H9 (cell line): Measurements from ENCODE around the gene CORO7. TPM values are rescaled to one million over a fixed set of nuclear protein-coding genes. Genes with fewer than 3 reads are reported as not detected.

Experiments
- DNase-seq: peaks from one replicate; pipeline ENCODE4 v3.0.0-alpha.2; 2017
- H2AFZ ChIP-seq: one replicate; pipeline ENCODE4 v1.6.1; 2013; ENCODE audit warnings: mild to moderate bottlenecking, low read length, control low read depth, moderate library complexity
- H2AK5ac ChIP-seq: 2 replicates; pipeline ENCODE4 v1.6.1; 2013; ENCODE audit warnings: low read length, control low read depth, mixed read lengths; ENCODE audit not compliant: insufficient read length
- H2BK120ac ChIP-seq: one replicate; pipeline ENCODE4 v1.6.1; 2013; ENCODE audit warnings: low read depth, mild to moderate bottlenecking, low read length, control low read depth, inconsistent platforms; ENCODE audit not compliant: poor library complexity, severe bottlenecking
- H2BK12ac ChIP-seq: 2 replicates; pipeline ENCODE4 v1.6.1; 2013; ENCODE audit warnings: low read length, control low read depth, mixed read lengths, low read depth; ENCODE audit not compliant: insufficient read length
- H2BK15ac ChIP-seq: 2 replicates; pipeline ENCODE4 v1.6.1; 2013; ENCODE audit warnings: low read depth, low read length, control low read depth
- H2BK20ac ChIP-seq: one replicate; pipeline ENCODE4 v1.6.1; 2013; ENCODE audit warnings: low read depth, mild to moderate bottlenecking, low read length, control low read depth, inconsistent platforms; ENCODE audit not compliant: poor library complexity, severe bottlenecking
- H2BK5ac ChIP-seq: 2 replicates; pipeline ENCODE4 v1.6.1; 2013; ENCODE audit warnings: low read length, control low read depth, mixed read lengths; ENCODE audit not compliant: insufficient read length
- H3K14ac ChIP-seq: 2 replicates; pipeline ENCODE4 v1.6.1; 2013; ENCODE audit warnings: low read length, control low read depth; ENCODE audit not compliant: insufficient read depth
- H3K18ac ChIP-seq: 2 replicates; pipeline ENCODE4 v1.6.1; 2013; ENCODE audit warnings: low read depth, mild to moderate bottlenecking, mixed read lengths, low read length, control low read depth; ENCODE audit not compliant: insufficient read length
- H3K23ac ChIP-seq: 2 replicates; pipeline ENCODE4 v1.6.1; 2013; ENCODE audit warnings: low read length, control low read depth, mixed read lengths, low read depth; ENCODE audit not compliant: insufficient read length
- H3K23me2 ChIP-seq: 2 replicates; pipeline ENCODE4 v1.6.1; 2013; ENCODE audit warnings: low read depth, mild to moderate bottlenecking, mixed read lengths, low read length, control low read depth; ENCODE audit not compliant: insufficient read length, poor library complexity, severe bottlenecking
- H3K27ac ChIP-seq: 2 replicates; pipeline ENCODE4 v1.5.1; 2013; ENCODE audit warnings: low read length, control low read depth, mixed read lengths, low read depth; ENCODE audit not compliant: insufficient read length
- H3K27me3 ChIP-seq: 2 replicates; pipeline ENCODE4 v1.6.1; 2013; ENCODE audit warnings: low read length, control low read depth, inconsistent platforms; ENCODE audit not compliant: insufficient read depth
- H3K4ac ChIP-seq: 2 replicates; pipeline ENCODE4 v1.6.1; 2013; ENCODE audit warnings: low read depth, mild to moderate bottlenecking, control low read depth, inconsistent platforms, low read length, moderate library complexity
- H3K4me1 ChIP-seq: 2 replicates; pipeline ENCODE4 v1.6.1; 2013; ENCODE audit warnings: low read length, control low read depth, inconsistent platforms; ENCODE audit not compliant: insufficient read depth
- H3K4me2 ChIP-seq: 2 replicates; pipeline ENCODE4 v1.6.1; 2013; ENCODE audit warnings: low read length, control low read depth, mixed read lengths; ENCODE audit not compliant: insufficient read length, insufficient read depth
- H3K56ac ChIP-seq: 2 replicates; pipeline ENCODE4 v1.6.1; 2013; ENCODE audit warnings: low read depth, mild to moderate bottlenecking, mixed read lengths, low read length, control low read depth; ENCODE audit not compliant: insufficient read length
- H3K79me1 ChIP-seq: 2 replicates; pipeline ENCODE4 v1.6.1; 2013; ENCODE audit warnings: low read depth, mild to moderate bottlenecking, moderate library complexity, low read length, control low read depth, inconsistent platforms; ENCODE audit not compliant: insufficient read depth, poor library complexity, severe bottlenecking
- H3K79me2 ChIP-seq: 2 replicates; pipeline ENCODE4 v1.6.1; 2013; ENCODE audit warnings: low read length, control low read depth, inconsistent platforms; ENCODE audit not compliant: insufficient read depth
- H3K9ac ChIP-seq: 2 replicates; pipeline ENCODE4 v1.6.1; 2013; ENCODE audit warnings: low read length, control low read depth, mixed read lengths; ENCODE audit not compliant: insufficient read length; ENCODE audit errors: extremely low read depth
- H3K9me3 ChIP-seq: one replicate; pipeline ENCODE4 v1.6.1; 2013; ENCODE audit warnings: low read depth, low read length, inconsistent platforms; ENCODE audit not compliant: control insufficient read depth
- H3T11ph ChIP-seq: one replicate; pipeline ENCODE4 v1.6.1; 2013; ENCODE audit warnings: mild to moderate bottlenecking, low read length, control low read depth, inconsistent platforms
- H4K20me1 ChIP-seq: one replicate; pipeline ENCODE4 v1.6.1; 2013; ENCODE audit not compliant: control insufficient read depth, insufficient read length, insufficient read depth
- H4K5ac ChIP-seq: 2 replicates; pipeline ENCODE4 v1.6.1; 2013; ENCODE audit warnings: low read depth, mild to moderate bottlenecking, mixed read lengths, low read length, control low read depth; ENCODE audit not compliant: insufficient read length
- H4K8ac ChIP-seq: replicated peaks from 2 replicates; pipeline ENCODE4 v1.6.1; 2013; ENCODE audit warnings: low read length, control low read depth, mixed read lengths, low read depth; ENCODE audit not compliant: insufficient read length
- H4K91ac ChIP-seq: 2 replicates; pipeline ENCODE4 v1.6.1; 2013; ENCODE audit warnings: low read depth, mild to moderate bottlenecking, moderate library complexity, mixed read lengths, low read length, control low read depth; ENCODE audit not compliant: insufficient read length
- H3K27ac Mint-ChIP-seq, 3 experiments: 2 replicates in 2 of 3; 3 replicates in 1 of 3; pipeline ENCODE4 v1.8.0; 2020 to 2021; ENCODE audit warnings: mixed read lengths in 3 of 3, mild to moderate bottlenecking in 1 of 3, moderate library complexity in 1 of 3
- H3K27me3 Mint-ChIP-seq: 2 replicates; pipeline ENCODE4 v1.8.0; 2021; ENCODE audit warnings: low read depth, mild to moderate bottlenecking, moderate library complexity, mixed read lengths
- H3K36me3 Mint-ChIP-seq, 3 experiments: 2 replicates in 2 of 3; 3 replicates in 1 of 3; pipeline ENCODE4 v1.8.0; 2020 to 2021; ENCODE audit warnings: low read depth in 3 of 3, mixed read lengths in 3 of 3; ENCODE audit not compliant: insufficient read depth in 1 of 3
- H3K4me1 Mint-ChIP-seq, 2 experiments: 2 replicates each; pipeline ENCODE4 v1.8.0; 2020; ENCODE audit warnings: mixed read lengths in 2 of 2
- H3K4me3 Mint-ChIP-seq, 2 experiments: 2 replicates in 1 of 2; 3 replicates in 1 of 2; pipeline ENCODE4 v1.8.0; 2020 to 2021; ENCODE audit warnings: mild to moderate bottlenecking in 2 of 2, mixed read lengths in 2 of 2, moderate library complexity in 1 of 2
- H3K9me3 Mint-ChIP-seq, 2 experiments: 2 replicates in 1 of 2; 3 replicates in 1 of 2; pipeline ENCODE4 v1.8.0; 2020; ENCODE audit warnings: mild to moderate bottlenecking in 2 of 2, mixed read lengths in 2 of 2, moderate library complexity in 1 of 2
- CTCF ChIP-seq: fragments of 200-600 bp; sonication (generic); conservative IDR thresholded peaks from 3 replicates; pipeline ENCODE4 v1.8.0; 2021; ENCODE audit warnings: antibody characterized with exemption, mild to moderate bottlenecking
- WGBS: extraction: QIAGEN DNeasy Blood & Tissue Kit; methylation state at CpG from one replicate; pipeline ENCODE4 v1.1.7; 2013; ENCODE audit warnings: missing lambda C conversion rate, low lambda C conversion rate, mixed read lengths; ENCODE audit not compliant: insufficient read length; ENCODE audit errors: extremely low coverage; 5-methylcytosine and 5-hydroxymethylcytosine counted together
- total RNA-seq: library from RNA; stranded (reverse); gene quantifications from 2 replicates; pipeline ENCODE4 v1.2.1, GENCODE V29; 2021

CORO7 gene
- total RNA-seq, 1 experiment from 2014 or later, result 38.4 TPM

DNA sequence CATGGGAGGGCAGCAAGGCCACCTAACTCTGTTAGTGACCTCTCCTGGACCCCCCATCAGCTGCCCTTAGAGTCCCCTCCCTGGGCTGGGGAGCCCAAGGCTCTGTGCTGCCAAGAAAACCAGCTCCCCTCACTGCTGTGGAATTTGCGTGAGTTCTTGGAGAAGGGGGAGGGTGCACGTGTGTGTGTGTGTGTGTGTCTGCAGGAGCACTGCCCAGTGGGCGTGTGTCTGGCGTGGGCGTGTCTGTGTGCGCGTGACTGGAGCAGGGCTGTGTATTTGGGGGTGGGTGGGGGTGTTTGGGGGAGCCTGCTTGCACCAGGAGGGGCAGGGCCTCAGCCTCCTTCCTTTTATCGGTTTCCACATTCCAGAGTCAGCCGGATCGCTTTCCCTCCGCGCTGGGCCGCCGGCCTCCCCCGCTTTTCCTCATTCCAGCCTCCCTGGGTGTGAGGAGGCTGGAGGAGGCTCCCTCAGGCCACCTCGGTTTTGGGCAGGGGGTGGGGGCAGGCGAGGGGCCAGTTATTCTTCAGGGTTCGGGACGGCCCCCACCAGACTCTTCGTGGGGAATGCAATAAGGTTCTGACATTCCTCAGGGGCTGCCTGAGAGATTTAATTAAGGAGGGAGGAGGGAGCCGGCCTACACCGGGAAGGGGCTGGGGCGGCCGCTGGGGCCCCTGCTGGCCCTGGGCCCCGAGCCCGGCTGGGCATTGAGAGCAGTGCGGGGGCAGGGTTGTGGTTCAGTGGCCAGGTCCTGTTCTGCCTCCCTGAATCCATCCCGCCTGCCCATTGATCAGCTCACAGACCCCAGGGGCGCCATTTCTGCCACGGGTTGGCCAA, 42.3 kb downstream of the CORO7 start:
- no peaks in the 10 kb centered on the region for H3K23me2 ChIP-seq
- no peak overlapping the region for H2BK20ac ChIP-seq
- H3K23ac ChIP-seq, result no peak overlapping the region
- H4K8ac ChIP-seq, result no peak overlapping the region
- peak overlapping the region in 2 of 3 experiments; percentile 90; a peak in 2 of 7 replicates for H3K27ac Mint-ChIP-seq
- H3K4me2 ChIP-seq, result no peak overlapping the region
- H4K91ac ChIP-seq, result no peak overlapping the region
- WGBS, result no CpG with 5 or more reads among the region's 30 CpGs
- peaks cover 1% of the 10 kb centered on the region; the same call in 1 of the 2 replicates for H3K79me2 ChIP-seq
- H2AK5ac ChIP-seq, result no peak overlapping the region
- no peak overlapping the region for H2BK5ac ChIP-seq
- no peak overlapping the region for H3K27ac ChIP-seq
- no peak overlapping the region for H3K9ac ChIP-seq
- no peak overlapping the region for H2AFZ ChIP-seq
- no peak for TF ChIP-seq CTCF
- no peaks in the 10 kb centered on the region for H3K9me3 Mint-ChIP-seq
- H2BK15ac ChIP-seq, result no peak overlapping the region
- peak overlapping the region; percentile 62 for H3K14ac ChIP-seq
- H4K5ac ChIP-seq, result no peak overlapping the region
- H3K27me3 ChIP-seq, result no peaks in the 10 kb centered on the region
- H3K4ac ChIP-seq, result no peak overlapping the region
- H3K27me3 Mint-ChIP-seq, result no peaks in the 10 kb centered on the region
- peaks cover 0 to 3% (median 2%) of the 10 kb centered on the region in 3 experiments; a peak in 1 of 7 replicates for H3K36me3 Mint-ChIP-seq
- H4K20me1 ChIP-seq, result no peaks in the 10 kb centered on the region
- DNase-seq, result peak; percentile 57
- H3K56ac ChIP-seq, result no peak overlapping the region
- H3K79me1 ChIP-seq, result no peaks in the 10 kb centered on the region
- H3T11ph ChIP-seq, result no peak overlapping the region
- no peak overlapping the region for H2BK120ac ChIP-seq
- peaks cover 34 to 55% of the 10 kb centered on the region in 2 experiments for H3K4me1 Mint-ChIP-seq
- H2BK12ac ChIP-seq, result no peak overlapping the region
- peak overlapping the region; percentile 74 for H3K18ac ChIP-seq
- H3K9me3 ChIP-seq, result no peaks in the 10 kb centered on the region
- peaks cover 11% of the 10 kb centered on the region; the same call in 1 of the 2 replicates for H3K4me1 ChIP-seq
- peak overlapping the region; percentile 36 to 71 for H3K4me3 Mint-ChIP-seq
